ENCODE data around the gene DUSP1.

DNA sequence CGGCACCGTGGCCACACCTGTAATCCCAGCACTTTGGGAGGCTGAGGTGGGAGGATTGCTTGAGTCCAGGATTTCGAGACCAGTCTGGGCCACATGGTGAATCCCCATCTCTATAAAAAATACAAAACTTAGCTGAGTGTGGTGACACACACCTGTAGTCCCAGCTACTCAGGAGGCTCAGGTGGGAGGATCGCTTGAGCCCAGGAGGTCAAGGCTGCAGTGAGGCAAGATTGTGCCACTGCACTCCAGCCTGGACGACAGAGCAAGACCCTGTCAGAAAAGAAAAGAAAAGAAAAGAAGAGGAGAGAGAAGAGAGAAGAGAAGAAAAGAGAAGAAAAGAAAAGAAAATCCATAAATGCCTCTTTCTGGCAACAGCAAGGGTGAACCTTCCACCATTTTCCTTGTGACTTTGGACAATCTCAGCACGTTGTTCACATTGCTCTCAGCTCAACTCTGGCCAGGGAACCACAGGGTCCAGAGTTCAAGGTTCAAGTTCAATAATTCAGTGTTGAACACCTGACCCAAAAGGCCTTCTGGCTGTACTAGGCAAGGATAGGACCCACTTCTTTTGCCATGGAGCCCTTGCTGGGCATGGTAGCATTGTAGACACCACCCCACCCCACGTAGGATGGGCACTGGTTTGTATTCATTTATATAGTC lies 14.6 kb upstream of the DUSP1 start:
- TF ChIP-seq ZNF274 (IDR thresholded peaks at IDR 0.05; ENCODE audit: low read depth, low read length) (no peak), YY1 (IDR thresholded peaks at IDR 0.05; ENCODE audit: insufficient read depth, insufficient read length) (no peak), SUZ12 (IDR thresholded peaks at IDR 0.05; ENCODE audit: extremely low read depth, insufficient read depth, insufficient read length) (no peak)

Measured in NT2/D1 (cell line).